Gastrocnemius medialis (tissue), 4 donors: ENCODE measurements around the gene IGF1R.

Experiments used
- POLR2A ChIP-seq, 2 donors: fragments of 450-650 bp; IDR thresholded peaks; one replicate each; pipeline ENCODE4 v1.6.1; 2017; ENCODE audit warnings: antibody characterized with exemption in 2 of 2, mild to moderate bottlenecking in 2 of 2, moderate library complexity in 2 of 2
- TF ChIP-seq, protein P1 (sequence below), 5 experiments: fragments of 450-650 bp in 3 of 5; fragments of 200-600 bp in 2 of 5; sonication (generic) in 2 of 5; IDR thresholded peaks in 4 of 5; conservative IDR thresholded peaks in 1 of 5; 1 replicate in 4 of 5; 2 replicates in 1 of 5; pipeline ENCODE4 v1.5.1; 2016 to 2019; ENCODE audit warnings: antibody characterized with exemption in 5 of 5, mild to moderate bottlenecking in 3 of 5, moderate library complexity in 3 of 5

DNA sequence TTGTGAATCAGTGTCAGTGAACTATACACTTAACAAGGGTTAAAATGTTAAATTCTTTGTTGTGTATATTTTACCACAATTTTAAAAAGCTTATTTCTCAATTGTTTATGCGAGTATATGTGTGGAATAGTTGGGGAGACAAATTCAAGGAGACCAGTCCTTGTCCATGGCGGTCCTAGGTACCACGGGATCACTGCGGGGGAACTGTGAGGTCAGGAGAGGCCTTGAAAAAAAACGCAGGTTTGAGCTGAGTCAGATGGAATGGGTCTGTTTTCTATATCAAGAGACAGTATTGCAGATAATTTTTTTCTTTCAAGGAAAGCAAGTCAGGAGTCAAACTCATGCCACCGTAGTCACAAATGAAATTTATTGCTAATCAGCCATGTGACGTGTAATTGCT, 18.5 kb downstream of the IGF1R start:
- no peak for TF ChIP-seq POLR2A (IDR thresholded peaks at IDR 0.05)
- TF ChIP-seq, protein P1, sequence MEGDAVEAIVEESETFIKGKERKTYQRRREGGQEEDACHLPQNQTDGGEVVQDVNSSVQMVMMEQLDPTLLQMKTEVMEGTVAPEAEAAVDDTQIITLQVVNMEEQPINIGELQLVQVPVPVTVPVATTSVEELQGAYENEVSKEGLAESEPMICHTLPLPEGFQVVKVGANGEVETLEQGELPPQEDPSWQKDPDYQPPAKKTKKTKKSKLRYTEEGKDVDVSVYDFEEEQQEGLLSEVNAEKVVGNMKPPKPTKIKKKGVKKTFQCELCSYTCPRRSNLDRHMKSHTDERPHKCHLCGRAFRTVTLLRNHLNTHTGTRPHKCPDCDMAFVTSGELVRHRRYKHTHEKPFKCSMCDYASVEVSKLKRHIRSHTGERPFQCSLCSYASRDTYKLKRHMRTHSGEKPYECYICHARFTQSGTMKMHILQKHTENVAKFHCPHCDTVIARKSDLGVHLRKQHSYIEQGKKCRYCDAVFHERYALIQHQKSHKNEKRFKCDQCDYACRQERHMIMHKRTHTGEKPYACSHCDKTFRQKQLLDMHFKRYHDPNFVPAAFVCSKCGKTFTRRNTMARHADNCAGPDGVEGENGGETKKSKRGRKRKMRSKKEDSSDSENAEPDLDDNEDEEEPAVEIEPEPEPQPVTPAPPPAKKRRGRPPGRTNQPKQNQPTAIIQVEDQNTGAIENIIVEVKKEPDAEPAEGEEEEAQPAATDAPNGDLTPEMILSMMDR (IDR thresholded peaks at IDR 0.05 in 4 of 5, conservative IDR thresholded peaks at IDR 0.05 in 1 of 5) = no peak
